Measurements from ENCODE around the gene TSSK3.

The TSSK3 gene

GRCh38 chr1:32405672-32406467 lies 43.5 kb downstream of the TSSK3 start:
- DNase-seq, result no peak

GRCh38 chr1:32406629-32407111 lies 44.3 kb downstream of the TSSK3 start:
- DNase-seq, result no peak

- DNase-seq, result no peak
These were observed 48.9 kb downstream of the TSSK3 start for GRCh38 chr1:32411261-32411660.

GRCh38 chr1:32413507-32414185 lies 51.3 kb downstream of the TSSK3 start:
- DNase-seq, result peak in 1 of 2 experiments; percentile 68
